Vagina (tissue), 2 donors: ENCODE data around the gene MSI2. TPM values are rescaled to one million over a fixed set of nuclear protein-coding genes. Genes with fewer than 3 reads are reported as not detected.

Experiments
- DNase-seq, 2 donors: peaks; one replicate each; pipeline ENCODE4 v3.0.0-alpha.2; 2017; ENCODE audit errors: extremely low spot score in 2 of 2
- H3K27ac ChIP-seq: fragments of 200-600 bp; sonication (generic); one replicate; pipeline ENCODE4 v1.5.1; 2019
- H3K27me3 ChIP-seq: fragments of 200-600 bp; sonication (generic); one replicate; pipeline ENCODE4 v1.5.1; 2019
- H3K36me3 ChIP-seq, 2 donors: fragments of 200-600 bp; sonication (generic); one replicate each; pipeline ENCODE4 v1.5.1; 2017 to 2019
- H3K4me1 ChIP-seq: fragments of 200-600 bp; sonication (generic); one replicate; pipeline ENCODE4 v1.5.1; 2019
- H3K4me3 ChIP-seq, 2 donors: fragments of 200-600 bp; sonication (generic); 1 replicate in 1 of 2; 2 replicates in 1 of 2; pipeline ENCODE4 v1.5.1; 2016 to 2019
- H3K9me3 ChIP-seq: fragments of 200-600 bp; sonication (generic); one replicate; pipeline ENCODE4 v1.5.1; 2019
- CTCF ChIP-seq, 3 experiments: fragments of 450-650 bp in 2 of 3; fragments of 200-600 bp in 1 of 3; sonication (generic) in 1 of 3; IDR thresholded peaks; one replicate each; pipeline ENCODE4 v1.5.1; 2017 to 2019; ENCODE audit warnings: antibody characterized with exemption in 3 of 3, mild to moderate bottlenecking in 2 of 3, moderate library complexity in 2 of 3
- POLR2A ChIP-seq, 2 donors: fragments of 450-650 bp; IDR thresholded peaks; one replicate each; pipeline ENCODE4 v1.6.1; 2017; ENCODE audit warnings: antibody characterized with exemption in 2 of 2, mild to moderate bottlenecking in 2 of 2, moderate library complexity in 2 of 2
- POLR2AphosphoS5 ChIP-seq, 2 donors: sonication (generic); formaldehyde crosslinking; IDR thresholded peaks; one replicate each; pipeline ENCODE4 v1.9.0; 2017; ENCODE audit warnings: antibody characterized with exemption in 2 of 2, mild to moderate bottlenecking in 2 of 2, low read depth in 1 of 2; ENCODE audit not compliant: insufficient read depth in 1 of 2
- intact Hi-C: fragments of 100-400 bp; cut with DNase I; formaldehyde crosslinking; loops from one replicate; pipeline ENCODE4 v1.15.1; 2023
- total RNA-seq: library from RNA; depleted of rRNA; stranded (reverse); fragments of >200 nt; gene quantifications from one replicate; pipeline ENCODE4 v1.2.3, GENCODE V29; 2016

Gene MSI2
- total RNA-seq, 1 donor from 2014 or later: 27.3 TPM

GRCh38 chr17:57606111-57606875, 350.0 kb downstream of the MSI2 start:
- Histone ChIP-seq H3K27ac (no peak overlapping the region), H3K9me3 (no peaks in the 10 kb centered on the region), H3K36me3 (no peaks in the 10 kb centered on the region), H3K4me1 (peaks cover 37% of the 10 kb centered on the region), H3K4me3 (no peak overlapping the region), H3K27me3 (no peaks in the 10 kb centered on the region)
- TF ChIP-seq POLR2A (IDR thresholded peaks at IDR 0.05): no peak
- intact Hi-C loops: loop anchor here (5.0 kb wide), 1 partner anchor 66 kb away; no protein-coding TSS in a partner anchor
- no peak for DNase-seq

- peak in 1 of 2 donors; percentile 33 for TF ChIP-seq POLR2AphosphoS5 (IDR thresholded peaks at IDR 0.05; ENCODE audit: insufficient read depth in 1 of 2, low read depth in 1 of 2)
- TF ChIP-seq CTCF (IDR thresholded peaks at IDR 0.05): no peak
- no peak for TF ChIP-seq POLR2A (IDR thresholded peaks at IDR 0.05)
- Histone ChIP-seq H3K9me3 (no peaks in the 10 kb centered on the region), H3K27ac (no peak overlapping the region), H3K36me3 (no peaks in the 10 kb centered on the region), H3K27me3 (no peaks in the 10 kb centered on the region), H3K4me3 (no peak overlapping the region), H3K4me1 (peaks cover 37% of the 10 kb centered on the region)
- DNase-seq: no peak
- intact Hi-C loops: loop anchor here (5.0 kb wide), 1 partner anchor 65 kb away; no protein-coding TSS in a partner anchor
These were observed 351.3 kb downstream of the MSI2 start for GRCh38 chr17:57607553-57608120.

GRCh38 chr17:57608369-57609124, 352.2 kb downstream of the MSI2 start:
- no peaks in the 10 kb centered on the region for H3K27me3 ChIP-seq
- no peaks in the 10 kb centered on the region for H3K9me3 ChIP-seq
- no peak for DNase-seq
- peaks cover 32% of the 10 kb centered on the region for H3K4me1 ChIP-seq
- no peak overlapping the region for H3K27ac ChIP-seq
- H3K36me3 ChIP-seq: no peaks in the 10 kb centered on the region
- intact Hi-C loops: loop anchor here (5.0 kb wide), 1 partner anchor 64 kb away; no protein-coding TSS in a partner anchor
- H3K4me3 ChIP-seq: no peak overlapping the region
- TF ChIP-seq POLR2AphosphoS5 (IDR thresholded peaks at IDR 0.05; ENCODE audit: insufficient read depth in 1 of 2, low read depth in 1 of 2) (no peak), POLR2A (IDR thresholded peaks at IDR 0.05) (no peak), CTCF (IDR thresholded peaks at IDR 0.05) (no peak)

- Histone ChIP-seq H3K27me3 (no peaks in the 10 kb centered on the region), H3K36me3 (no peaks in the 10 kb centered on the region), H3K4me3 (no peak overlapping the region), H3K4me1 (peaks cover 25% of the 10 kb centered on the region), H3K27ac (no peak overlapping the region), H3K9me3 (no peaks in the 10 kb centered on the region)
- no peak for DNase-seq
- intact Hi-C loops: loop anchor here (5.0 kb wide), 1 partner anchor 63 kb away; no protein-coding TSS in a partner anchor
- TF ChIP-seq POLR2AphosphoS5 (IDR thresholded peaks at IDR 0.05; ENCODE audit: insufficient read depth in 1 of 2, low read depth in 1 of 2): no peak
- no peak for TF ChIP-seq POLR2A (IDR thresholded peaks at IDR 0.05)
- TF ChIP-seq CTCF (IDR thresholded peaks at IDR 0.05): no peak
These were observed 353.0 kb downstream of the MSI2 start for GRCh38 chr17:57609125-57609877.

- intact Hi-C loops: loop anchor here (5.0 kb wide), 1 partner anchor 62 kb away; no protein-coding TSS in a partner anchor
- no peak overlapping the region for H3K27ac ChIP-seq
- DNase-seq: no peak
- no peaks in the 10 kb centered on the region for H3K27me3 ChIP-seq
- H3K9me3 ChIP-seq: no peaks in the 10 kb centered on the region
- TF ChIP-seq POLR2A (IDR thresholded peaks at IDR 0.05) (no peak), POLR2AphosphoS5 (IDR thresholded peaks at IDR 0.05; ENCODE audit: insufficient read depth in 1 of 2, low read depth in 1 of 2) (no peak), CTCF (IDR thresholded peaks at IDR 0.05) (no peak)
- H3K4me1 ChIP-seq: peaks cover 20% of the 10 kb centered on the region
- H3K4me3 ChIP-seq: no peak overlapping the region
- H3K36me3 ChIP-seq: no peaks in the 10 kb centered on the region
These were observed 353.6 kb downstream of the MSI2 start for GRCh38 chr17:57609878-57610270.
